ENCODE results near the gene MAGI2.

The MAGI2 gene

GRCh38 chr7:78159545-78159944 is 1293.9 kb downstream of the MAGI2 start:
- DNase-seq: no peak

- DNase-seq: no peak
These were observed 1300.2 kb downstream of the MAGI2 start for GRCh38 chr7:78153285-78153684.

DNA sequence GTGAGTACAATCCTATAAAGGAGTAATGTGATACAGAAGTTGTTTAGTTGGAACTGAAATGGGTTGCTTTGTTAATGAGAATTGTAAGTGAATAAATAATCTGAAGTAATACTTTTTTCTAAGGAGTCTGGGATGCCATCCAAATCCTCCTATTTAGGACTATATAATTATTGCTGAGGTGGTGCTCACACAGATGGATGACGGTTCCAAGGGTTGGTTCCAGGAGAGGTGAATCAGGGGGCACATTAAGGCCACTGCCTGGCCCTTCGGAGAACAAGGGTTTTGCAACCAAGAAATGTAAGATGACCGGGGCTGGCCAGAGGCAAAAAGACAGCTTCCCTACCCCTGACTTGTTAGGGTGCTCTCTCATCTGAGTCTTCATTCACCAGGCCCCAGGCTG is 1302.2 kb downstream of the MAGI2 start:
- DNase-seq: no peak

GRCh38 chr7:78149787-78150186 is 1303.7 kb downstream of the MAGI2 start:
- DNase-seq: no peak

DNA sequence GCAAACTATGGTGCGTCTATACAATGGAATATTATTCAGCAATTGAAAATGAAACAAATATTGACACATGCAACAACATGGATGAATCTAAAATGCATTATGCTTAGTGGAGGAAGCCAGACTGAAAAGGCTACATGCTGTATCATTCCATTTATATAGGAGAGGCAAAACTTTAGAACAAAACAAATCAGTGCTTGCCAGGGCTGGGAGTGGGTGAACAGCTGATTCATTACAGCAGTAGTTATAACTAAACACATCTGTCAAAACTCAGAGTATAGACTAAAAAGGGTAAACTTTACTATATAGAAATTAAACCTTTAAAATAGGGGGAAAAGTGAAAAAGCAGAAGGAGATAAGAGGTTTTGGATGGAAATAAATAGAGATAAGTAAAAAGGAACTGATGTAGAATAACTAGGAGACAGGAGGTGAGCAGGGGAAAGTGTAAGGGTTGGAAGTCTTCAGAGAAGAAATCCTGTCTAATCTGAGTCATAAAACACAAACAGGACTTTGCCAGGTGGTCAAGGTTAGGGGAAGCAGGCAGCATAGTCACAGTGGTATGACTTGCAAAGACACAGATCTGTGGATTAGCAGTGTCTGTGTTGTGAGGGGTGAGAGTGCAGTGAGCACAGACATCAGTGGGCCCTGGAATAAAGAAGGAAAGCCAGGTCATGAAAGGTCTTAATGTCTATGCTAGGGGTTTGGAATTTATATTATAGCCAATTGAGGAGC is 1305.1 kb downstream of the MAGI2 start:
- no peak for DNase-seq

GRCh38 chr7:78146546-78146945 is 1306.9 kb downstream of the MAGI2 start:
- no peak for DNase-seq

- no peak for DNase-seq
These were observed 1309.8 kb downstream of the MAGI2 start for GRCh38 chr7:78143661-78144060.

DNA sequence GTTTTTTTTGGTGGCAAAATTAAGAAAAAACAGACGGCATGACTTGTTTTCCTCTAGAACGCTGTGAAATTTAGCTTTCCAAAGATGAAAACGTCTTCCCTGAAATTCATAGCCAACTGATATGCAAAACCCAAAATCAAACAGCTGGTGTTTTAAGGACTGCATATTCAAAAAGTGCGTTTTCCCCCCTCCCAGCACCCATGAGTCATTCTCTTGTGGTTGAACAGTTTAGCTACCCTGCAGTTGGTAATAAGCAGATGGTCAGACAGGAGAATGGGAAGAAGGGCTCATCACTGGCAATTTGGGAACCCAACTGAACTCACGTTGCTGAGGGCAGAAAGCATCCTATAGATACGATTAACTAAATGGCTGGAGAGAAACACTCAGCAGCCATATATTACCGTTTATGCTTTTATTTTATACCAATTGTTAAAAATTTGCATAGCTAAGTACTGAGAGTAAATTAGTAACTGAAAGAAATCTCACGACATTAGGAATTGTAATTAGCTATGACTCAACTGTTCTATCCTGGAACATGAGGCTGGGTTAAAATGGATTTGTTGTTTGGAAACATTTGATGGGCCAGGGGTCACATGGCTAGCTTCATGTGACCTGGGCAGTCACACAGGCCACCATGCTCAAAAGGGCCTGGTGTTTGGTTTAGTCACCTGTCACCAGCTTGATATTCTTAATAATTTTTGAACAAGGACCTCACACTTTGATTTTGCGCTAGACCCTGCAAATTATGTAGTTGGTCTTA is 1311.8 kb downstream of the MAGI2 start:
- no peak for DNase-seq

DNA sequence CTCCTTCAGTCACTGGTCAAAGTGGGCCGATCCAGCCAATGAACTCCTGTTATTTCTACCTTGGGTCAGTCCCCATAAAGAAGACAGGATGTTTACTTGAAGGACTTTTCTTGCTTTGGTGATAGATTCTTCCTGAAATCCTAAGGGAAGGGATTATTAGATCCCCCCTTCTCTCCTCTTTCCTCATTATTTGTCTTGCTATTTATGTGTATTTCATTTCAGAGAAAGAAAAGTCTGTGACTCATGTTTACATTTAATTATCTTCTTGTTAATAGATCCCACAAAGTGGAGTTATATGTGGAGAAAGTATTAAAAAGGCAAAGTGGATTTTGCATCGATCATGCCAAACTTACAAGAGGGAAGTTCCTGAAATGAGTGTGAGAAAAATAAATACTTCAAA is 1313.4 kb downstream of the MAGI2 start:
- no peak for DNase-seq

- no peak for DNase-seq
These were observed 1314.1 kb downstream of the MAGI2 start for GRCh38 chr7:78139335-78139734.

GRCh38 chr7:78134774-78135173 is 1318.7 kb downstream of the MAGI2 start:
- DNase-seq: no peak

GRCh38 chr7:78134256-78134655 is 1319.2 kb downstream of the MAGI2 start:
- no peak for DNase-seq

DNA sequence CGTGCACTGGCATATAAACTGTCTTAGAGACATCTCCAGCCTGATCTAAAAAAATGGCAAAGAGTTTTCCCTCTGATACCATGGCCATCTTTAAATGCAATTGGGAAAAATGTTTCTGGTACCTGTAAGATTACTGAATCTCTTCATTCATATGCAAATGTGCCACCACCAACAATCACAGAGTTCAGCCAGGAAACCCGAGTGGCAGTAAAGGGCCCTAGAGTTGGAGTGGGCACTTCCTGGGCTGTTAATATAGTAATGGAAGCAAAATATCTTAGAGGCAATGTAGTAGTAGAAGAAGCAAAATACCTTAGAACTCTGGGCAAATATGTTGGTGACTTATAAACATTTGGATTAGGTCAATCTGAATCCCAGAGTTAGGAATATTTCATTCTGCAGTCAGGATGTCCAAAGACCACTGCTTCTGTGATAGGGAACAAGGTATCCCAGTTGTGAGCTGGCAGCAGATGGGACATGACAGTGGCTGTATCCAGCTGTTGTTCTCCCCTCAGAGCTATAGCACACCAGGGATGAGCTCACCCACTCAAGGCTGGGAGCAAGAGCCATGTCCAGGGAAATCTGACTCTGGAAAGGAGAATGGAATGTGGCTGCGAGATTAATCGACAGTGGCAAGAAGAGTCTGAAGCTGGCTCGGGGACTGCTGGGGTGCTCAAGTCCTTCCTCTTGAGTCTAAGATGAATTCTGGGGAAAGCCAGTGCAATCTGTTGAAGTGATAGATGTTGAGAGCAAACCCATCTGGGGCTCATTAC is 1322.8 kb downstream of the MAGI2 start:
- DNase-seq: no peak

GRCh38 chr7:78129865-78130264 is 1323.6 kb downstream of the MAGI2 start:
- no peak for DNase-seq

- DNase-seq: no peak
These were observed 1326.5 kb downstream of the MAGI2 start for GRCh38 chr7:78127009-78127408.

DNA sequence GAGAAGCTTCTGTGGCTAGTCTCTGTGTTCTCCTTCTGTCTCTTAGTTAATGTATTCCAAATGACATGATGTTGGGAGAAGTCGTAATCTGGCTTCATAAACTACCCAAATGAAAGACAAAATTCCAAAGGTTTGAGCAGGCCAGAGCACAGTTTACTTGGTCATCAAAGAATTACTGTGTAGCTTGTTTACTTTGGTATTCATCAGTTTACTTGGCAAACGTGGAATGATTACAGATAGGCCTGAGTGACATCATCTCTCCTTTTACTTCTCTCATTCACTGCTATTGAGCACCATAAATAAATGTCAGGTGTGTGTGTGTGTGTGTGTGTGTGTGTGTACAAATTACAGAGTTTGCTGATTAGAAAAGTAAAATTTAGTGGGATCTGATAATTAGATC is 1327.6 kb downstream of the MAGI2 start:
- no peak for DNase-seq

- no peak for DNase-seq
These were observed 1329.3 kb downstream of the MAGI2 start for GRCh38 chr7:78124216-78124615.

DNA sequence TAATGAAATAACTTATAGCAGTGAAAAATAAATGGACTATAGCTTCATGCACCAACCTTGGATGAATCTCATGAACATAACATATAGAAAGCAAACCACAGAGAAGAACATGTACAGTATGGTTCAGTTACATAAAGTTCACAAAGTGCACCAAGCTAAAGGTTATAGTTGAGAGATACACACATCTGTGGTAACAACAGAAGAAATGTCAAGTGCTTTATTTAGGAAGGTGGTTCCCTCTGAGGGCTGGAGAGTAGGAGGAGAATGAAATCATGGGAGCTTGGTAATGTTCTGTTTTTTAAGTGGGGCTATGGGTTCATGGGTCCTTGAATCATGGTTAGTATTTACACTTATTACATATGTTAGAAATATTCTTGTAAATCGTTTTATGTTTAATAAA is 1331.6 kb downstream of the MAGI2 start:
- no peak for DNase-seq

DNA sequence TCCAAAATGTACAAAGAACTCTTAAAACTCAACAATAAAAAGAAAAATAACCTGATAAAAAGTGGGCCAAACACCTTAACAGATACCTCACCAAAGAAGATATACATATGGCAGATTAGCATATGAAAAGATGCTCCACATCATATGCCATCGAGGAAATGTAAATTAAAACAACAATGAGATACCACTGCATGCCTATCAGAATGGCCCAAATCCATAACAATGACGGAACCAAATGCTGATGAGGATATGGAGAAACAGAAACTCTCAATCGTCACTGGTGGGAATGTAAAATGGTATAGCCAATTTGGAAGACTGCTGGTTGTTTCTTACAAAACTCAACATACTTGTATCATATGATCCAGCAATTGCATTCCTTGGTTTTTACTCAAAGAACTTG is 1335.0 kb downstream of the MAGI2 start:
- DNase-seq: no peak

- DNase-seq: no peak
These were observed 1337.6 kb downstream of the MAGI2 start for GRCh38 chr7:78115876-78116275.

DNA sequence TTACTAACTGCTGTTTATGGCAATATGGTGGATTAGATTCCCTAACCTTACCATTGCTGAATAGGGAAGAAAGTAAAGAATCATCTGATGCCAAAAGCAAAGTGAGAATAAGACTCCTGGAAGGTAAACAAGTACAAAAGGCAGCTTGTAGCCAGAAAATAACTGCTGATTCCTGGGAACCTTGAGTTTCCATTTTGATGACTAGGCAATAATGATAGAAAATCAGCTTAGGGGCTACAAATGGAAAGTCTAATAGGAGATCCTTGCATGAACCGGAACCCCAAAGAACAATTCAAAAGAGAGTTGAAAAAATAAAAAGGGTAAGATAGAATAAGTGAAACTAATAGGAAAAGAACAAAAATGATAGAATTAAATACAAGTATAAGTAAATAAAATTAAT is 1338.5 kb downstream of the MAGI2 start:
- DNase-seq: no peak

- DNase-seq: no peak
These were observed 1341.0 kb downstream of the MAGI2 start for GRCh38 chr7:78112488-78112887.

DNA sequence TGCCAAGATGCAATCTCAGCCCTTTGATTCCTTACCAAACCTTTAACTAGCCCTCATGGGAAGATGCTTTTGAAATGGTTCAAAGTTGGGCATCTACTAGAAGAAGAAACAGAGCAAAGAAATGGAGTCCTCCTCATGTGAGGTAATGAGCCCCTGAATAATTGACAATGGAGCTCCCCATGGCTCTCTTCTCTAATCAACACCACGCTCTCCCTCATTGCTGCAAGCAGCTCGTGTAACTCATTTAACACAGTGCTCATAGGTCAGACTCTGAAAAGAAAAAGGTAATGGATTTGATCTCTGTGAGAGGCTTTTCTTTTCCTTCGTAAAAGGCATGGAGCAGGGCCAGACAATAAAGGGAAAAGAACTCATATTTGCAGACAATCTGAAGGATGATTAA is 1342.1 kb downstream of the MAGI2 start:
- DNase-seq: no peak

- DNase-seq: no peak
These were observed 1350.0 kb downstream of the MAGI2 start for GRCh38 chr7:78103475-78103874.

Measured in cortex of kidney (tissue), 1 donor.